ENCODE measurements around the gene DTWD1. TPM values are rescaled to one million over a fixed set of nuclear protein-coding genes. Genes with fewer than 3 reads are reported as not detected.
"Not testable (repeated sequence)": the region's sequence is repeated elsewhere in the genome, so short reads cannot be mapped to it uniquely, and the experiment has no call there.

Gene DTWD1
- total and polyA plus RNA-seq, 3 donors from 2014 or later: 14.3 to 17.2 (median 15.3) TPM

- TF ChIP-seq POLR2A (IDR thresholded peaks at IDR 0.05) (no peak), CTCF (IDR thresholded peaks at IDR 0.05) (no peak)
- no peaks in the 10 kb centered on the region for H3K27me3 ChIP-seq
- no peak overlapping the region for H3K4me3 ChIP-seq
- no peak overlapping the region for H3K27ac ChIP-seq
- DNase-seq: no peak
- H3K36me3 ChIP-seq (ENCODE audit: low read depth, missing control alignments): no peaks in the 10 kb centered on the region
- 98 to 100% methylated on average over 1 to 2 of the region's 2 CpGs for WGBS, 2 donors
- H3K9me3 ChIP-seq: no peaks in the 10 kb centered on the region
- intact Hi-C loops (cut with DNase I; ENCODE audit: low total_unique reads): no loop called here
- H3K4me1 ChIP-seq: no peaks in the 10 kb centered on the region
Measured at GRCh38 chr15:49604625-49605409, 16.0 kb upstream of the DTWD1 start.

GRCh38 chr15:49605588-49605987 lies 15.3 kb upstream of the DTWD1 start:
- no peaks in the 10 kb centered on the region for H3K4me1 ChIP-seq
- WGBS, 2 donors: 98 to 100% methylated on average over 2 of the region's 2 CpGs
- H3K27ac ChIP-seq: no peak overlapping the region
- intact Hi-C loops (cut with DNase I; ENCODE audit: low total_unique reads): no loop called here
- no peaks in the 10 kb centered on the region for H3K9me3 ChIP-seq
- no peak for DNase-seq
- no peaks in the 10 kb centered on the region for H3K36me3 ChIP-seq (ENCODE audit: low read depth, missing control alignments)
- no peak for TF ChIP-seq CTCF (IDR thresholded peaks at IDR 0.05)
- no peak for TF ChIP-seq POLR2A (IDR thresholded peaks at IDR 0.05)
- no peaks in the 10 kb centered on the region for H3K27me3 ChIP-seq
- H3K4me3 ChIP-seq: no peak overlapping the region

- H3K27ac ChIP-seq: no peak overlapping the region
- DNase-seq: no peak
- no peak overlapping the region for H3K4me3 ChIP-seq
- H3K4me1 ChIP-seq: no peaks in the 10 kb centered on the region
- H3K27me3 ChIP-seq: no peaks in the 10 kb centered on the region
- TF ChIP-seq POLR2A (IDR thresholded peaks at IDR 0.05) (no peak), CTCF (IDR thresholded peaks at IDR 0.05) (no peak)
- H3K36me3 ChIP-seq (ENCODE audit: low read depth, missing control alignments): no peaks in the 10 kb centered on the region
- no peaks in the 10 kb centered on the region for H3K9me3 ChIP-seq
- intact Hi-C loops (cut with DNase I; ENCODE audit: low total_unique reads): no loop called here
Measured at GRCh38 chr15:49606594-49606993, 14.3 kb upstream of the DTWD1 start.

GRCh38 chr15:49610157-49610918 lies 10.5 kb upstream of the DTWD1 start:
- no peaks in the 10 kb centered on the region for H3K27me3 ChIP-seq
- intact Hi-C loops (cut with DNase I; ENCODE audit: low total_unique reads): no loop called here
- TF ChIP-seq CTCF (IDR thresholded peaks at IDR 0.05): no peak
- TF ChIP-seq POLR2A (IDR thresholded peaks at IDR 0.05): no peak

GRCh38 chr15:49612240-49612639 lies 8.6 kb upstream of the DTWD1 start:
- DNase-seq; H3K4me3 ChIP-seq; H3K27ac ChIP-seq; H3K9me3 ChIP-seq; H3K36me3 ChIP-seq (ENCODE audit: low read depth, missing control alignments); H3K4me1 ChIP-seq; intact Hi-C loops (cut with DNase I; ENCODE audit: low total_unique reads); H3K27me3 ChIP-seq: not testable (repeated sequence)
- 99 to 100% methylated on average over 3 of the region's 3 CpGs for WGBS, 2 donors

More at GRCh38 chr15:49610157-49610918, 10.5 kb upstream of the DTWD1 start:
- Histone ChIP-seq H3K9me3 (no peaks in the 10 kb centered on the region), H3K4me3 (no peak overlapping the region), H3K4me1 (no peaks in the 10 kb centered on the region), H3K27ac (no peak overlapping the region), H3K36me3 (ENCODE audit: low read depth, missing control alignments) (no peaks in the 10 kb centered on the region)
- 92 to 95% methylated on average over 2 of the region's 2 CpGs for WGBS, 2 donors
- no peak for DNase-seq
